ENCODE measurements around the gene SRC. TPM values are rescaled to one million over a fixed set of nuclear protein-coding genes. Genes with fewer than 3 reads are reported as not detected.

SRC gene
- total RNA-seq, 1 experiment from 2014 or later, result 185 TPM

- H3K4me3 Mint-ChIP-seq (ENCODE audit: low read depth, unreplicated experiment), result no peak overlapping the region
- no peak overlapping the region for H3K27ac Mint-ChIP-seq (ENCODE audit: unreplicated experiment)
- H3K4me1 Mint-ChIP-seq (ENCODE audit: low read depth, unreplicated experiment), result no peaks in the 10 kb centered on the region
- intact Hi-C loops (cut with micrococcal nuclease; ENCODE audit: unreplicated experiment), result no loop called here
- CTCF ChIA-PET, result interaction anchor here (0.7 kb wide), 1 partner anchor 16 kb away, joined by 6 read pairs; no protein-coding TSS in a partner anchor
- no peak for DNase-seq
- no TSS peak for BruUV-seq (replicated peaks)
- H3K27me3 Mint-ChIP-seq (ENCODE audit: unreplicated experiment), result no peaks in the 10 kb centered on the region
- TF ChIP-seq CTCF (IDR thresholded peaks at IDR 0.05; ENCODE audit: unreplicated experiment), result no peak
- H3K9me3 Mint-ChIP-seq (ENCODE audit: low read depth, unreplicated experiment), result no peaks in the 10 kb centered on the region
- H3K36me3 Mint-ChIP-seq (ENCODE audit: insufficient read depth, unreplicated experiment), result no peaks in the 10 kb centered on the region
These were observed 69.5 kb downstream of the SRC start for GRCh38 chr20:37415118-37416085.

- no peaks in the 10 kb centered on the region for H3K9me3 Mint-ChIP-seq (ENCODE audit: low read depth, unreplicated experiment)
- no peaks in the 10 kb centered on the region for H3K27me3 Mint-ChIP-seq (ENCODE audit: unreplicated experiment)
- no peak for DNase-seq
- CTCF ChIA-PET, result no interaction called here
- BruUV-seq (replicated peaks), result no TSS peak
- H3K27ac Mint-ChIP-seq (ENCODE audit: unreplicated experiment), result no peak overlapping the region
- no peak overlapping the region for H3K4me3 Mint-ChIP-seq (ENCODE audit: low read depth, unreplicated experiment)
- no peaks in the 10 kb centered on the region for H3K4me1 Mint-ChIP-seq (ENCODE audit: low read depth, unreplicated experiment)
- intact Hi-C loops (cut with micrococcal nuclease; ENCODE audit: unreplicated experiment), result no loop called here
- TF ChIP-seq CTCF (IDR thresholded peaks at IDR 0.05; ENCODE audit: unreplicated experiment), result no peak
- no peaks in the 10 kb centered on the region for H3K36me3 Mint-ChIP-seq (ENCODE audit: insufficient read depth, unreplicated experiment)
These were observed 70.3 kb downstream of the SRC start for GRCh38 chr20:37416100-37416847.

- intact Hi-C loops (cut with micrococcal nuclease; ENCODE audit: unreplicated experiment), result no loop called here
- Mint-ChIP-seq H3K9me3 (ENCODE audit: low read depth, unreplicated experiment) (no peaks in the 10 kb centered on the region), H3K4me3 (ENCODE audit: low read depth, unreplicated experiment) (no peak overlapping the region), H3K27me3 (ENCODE audit: unreplicated experiment) (no peaks in the 10 kb centered on the region), H3K4me1 (ENCODE audit: low read depth, unreplicated experiment) (no peaks in the 10 kb centered on the region), H3K27ac (ENCODE audit: unreplicated experiment) (no peak overlapping the region), H3K36me3 (ENCODE audit: insufficient read depth, unreplicated experiment) (no peaks in the 10 kb centered on the region)
- no peak for TF ChIP-seq CTCF (IDR thresholded peaks at IDR 0.05; ENCODE audit: unreplicated experiment)
- DNase-seq, result no peak
- CTCF ChIA-PET, result interaction anchor here (0.6 kb wide), 1 partner anchor 27 kb away, joined by 4 read pairs; no protein-coding TSS in a partner anchor
- BruUV-seq (replicated peaks), result no TSS peak
These were observed 71.1 kb downstream of the SRC start for GRCh38 chr20:37416848-37417616.
